ENCODE results near the gene DUSP28.
"Not testable (repeated sequence)": the region's sequence is repeated elsewhere in the genome, so short reads cannot be mapped to it uniquely, and the experiment has no call there.

DUSP28 gene

GRCh38 chr2:240518981-240519380 is 41.2 kb upstream of the DUSP28 start:
- peaks cover 29% of the 10 kb centered on the region for H3K36me3 ChIP-seq (replicated peaks; ENCODE audit: low read depth, low read length)

GRCh38 chr2:240519396-240520129 is 40.6 kb upstream of the DUSP28 start:
- Histone ChIP-seq H4K20me1 (ENCODE audit: insufficient read depth, low read length) (no peaks in the 10 kb centered on the region), H2AFZ (ENCODE audit: low read depth, low read length) (no peak overlapping the region), H3K9ac (ENCODE audit: low read length) (no peak overlapping the region), H3K79me2 (ENCODE audit: low read length) (no peaks in the 10 kb centered on the region), H3K27me3 (ENCODE audit: low read depth, low read length) (no peaks in the 10 kb centered on the region), H3K9me3 (ENCODE audit: insufficient read depth, low read length) (no peaks in the 10 kb centered on the region), H3K4me3 (ENCODE audit: low read length) (no peak overlapping the region), H3K27ac (ENCODE audit: low read length) (no peak overlapping the region), H3K36me3 (replicated peaks; ENCODE audit: low read depth, low read length) (peaks cover 35% of the 10 kb centered on the region), H3K4me1 (ENCODE audit: low read length) (peaks cover 3% of the 10 kb centered on the region), H3K4me2 (ENCODE audit: low read length) (no peak overlapping the region)
- TF ChIP-seq EZH2phosphoT487 (IDR thresholded peaks at IDR 0.05; ENCODE audit: low read depth) (no peak), CTCF (IDR thresholded peaks at IDR 0.05; ENCODE audit: low read depth, low read length) (no peak)

More at GRCh38 chr2:240518981-240519380, 41.2 kb upstream of the DUSP28 start:
- H3K9ac ChIP-seq (ENCODE audit: low read length), result no peak overlapping the region
- no peak overlapping the region for H2AFZ ChIP-seq (ENCODE audit: low read depth, low read length)
- no peaks in the 10 kb centered on the region for H3K79me2 ChIP-seq (ENCODE audit: low read length)
- peaks cover 9% of the 10 kb centered on the region for H3K4me1 ChIP-seq (ENCODE audit: low read length)
- no peaks in the 10 kb centered on the region for H3K9me3 ChIP-seq (ENCODE audit: insufficient read depth, low read length)
- no peak overlapping the region for H3K4me2 ChIP-seq (ENCODE audit: low read length)
- TF ChIP-seq CTCF (IDR thresholded peaks at IDR 0.05; ENCODE audit: low read depth, low read length) (no peak), EZH2phosphoT487 (IDR thresholded peaks at IDR 0.05; ENCODE audit: low read depth) (no peak)
- H3K4me3 ChIP-seq (ENCODE audit: low read length), result no peak overlapping the region
- no peaks in the 10 kb centered on the region for H3K27me3 ChIP-seq (ENCODE audit: low read depth, low read length)
- H3K27ac ChIP-seq (ENCODE audit: low read length), result no peak overlapping the region
- no peaks in the 10 kb centered on the region for H4K20me1 ChIP-seq (ENCODE audit: insufficient read depth, low read length)

- no peak overlapping the region for H3K4me3 ChIP-seq (ENCODE audit: low read length)
- H4K20me1 ChIP-seq (ENCODE audit: insufficient read depth, low read length), result no peaks in the 10 kb centered on the region
- H3K9me3 ChIP-seq (ENCODE audit: insufficient read depth, low read length), result no peaks in the 10 kb centered on the region
- H3K9ac ChIP-seq (ENCODE audit: low read length), result no peak overlapping the region
- no peaks in the 10 kb centered on the region for H3K27me3 ChIP-seq (ENCODE audit: low read depth, low read length)
- H3K36me3 ChIP-seq (replicated peaks; ENCODE audit: low read depth, low read length), result peaks cover 42% of the 10 kb centered on the region
- TF ChIP-seq EZH2phosphoT487 (IDR thresholded peaks at IDR 0.05; ENCODE audit: low read depth) (no peak), CTCF (IDR thresholded peaks at IDR 0.05; ENCODE audit: low read depth, low read length) (no peak)
- H2AFZ ChIP-seq (ENCODE audit: low read depth, low read length), result no peak overlapping the region
- H3K79me2 ChIP-seq (ENCODE audit: low read length), result no peaks in the 10 kb centered on the region
- H3K4me2 ChIP-seq (ENCODE audit: low read length), result no peak overlapping the region
- H3K27ac ChIP-seq (ENCODE audit: low read length), result no peak overlapping the region
- H3K4me1 ChIP-seq (ENCODE audit: low read length), result no peaks in the 10 kb centered on the region
These were observed 39.8 kb upstream of the DUSP28 start for GRCh38 chr2:240520130-240520973.

GRCh38 chr2:240520974-240521350 is 39.2 kb upstream of the DUSP28 start:
- Histone ChIP-seq H3K27ac (ENCODE audit: low read length) (no peak overlapping the region), H3K36me3 (replicated peaks; ENCODE audit: low read depth, low read length) (peaks cover 48% of the 10 kb centered on the region), H2AFZ (ENCODE audit: low read depth, low read length) (no peak overlapping the region), H3K9me3 (ENCODE audit: insufficient read depth, low read length) (no peaks in the 10 kb centered on the region), H3K4me3 (ENCODE audit: low read length) (no peak overlapping the region), H3K4me1 (ENCODE audit: low read length) (no peaks in the 10 kb centered on the region), H3K9ac (ENCODE audit: low read length) (no peak overlapping the region), H3K79me2 (ENCODE audit: low read length) (no peaks in the 10 kb centered on the region), H3K4me2 (ENCODE audit: low read length) (no peak overlapping the region), H3K27me3 (ENCODE audit: low read depth, low read length) (no peaks in the 10 kb centered on the region), H4K20me1 (ENCODE audit: insufficient read depth, low read length) (no peaks in the 10 kb centered on the region)
- TF ChIP-seq EZH2phosphoT487 (IDR thresholded peaks at IDR 0.05; ENCODE audit: low read depth) (no peak), CTCF (IDR thresholded peaks at IDR 0.05; ENCODE audit: low read depth, low read length) (no peak)

GRCh38 chr2:240521885-240522284 is 38.3 kb upstream of the DUSP28 start:
- H3K27me3 ChIP-seq (ENCODE audit: low read depth, low read length); H3K9me3 ChIP-seq (ENCODE audit: insufficient read depth, low read length); H3K4me1 ChIP-seq (ENCODE audit: low read length); H3K4me2 ChIP-seq (ENCODE audit: low read length); H3K9ac ChIP-seq (ENCODE audit: low read length); H2AFZ ChIP-seq (ENCODE audit: low read depth, low read length); H3K27ac ChIP-seq (ENCODE audit: low read length); H3K4me3 ChIP-seq (ENCODE audit: low read length); H4K20me1 ChIP-seq (ENCODE audit: insufficient read depth, low read length); H3K79me2 ChIP-seq (ENCODE audit: low read length): not testable (repeated sequence)
- peaks cover 58% of the 10 kb centered on the region for H3K36me3 ChIP-seq (replicated peaks; ENCODE audit: low read depth, low read length)

Data from OCI-LY3 (cell line).